ENCODE measurements around the gene COL15A1.
"Not testable (repeated sequence)": the region's sequence is repeated elsewhere in the genome, so short reads cannot be mapped to it uniquely, and the experiment has no call there.

Gene COL15A1

GRCh38 chr9:99092643-99093491 is 149.2 kb downstream of the COL15A1 start:
- DNase-seq = no peak

- no peak for DNase-seq
These were observed 149.7 kb downstream of the COL15A1 start for GRCh38 chr9:99093492-99093791.

GRCh38 chr9:99095565-99095964 is 151.9 kb downstream of the COL15A1 start:
- no peak for DNase-seq

- DNase-seq = no peak
These were observed 152.7 kb downstream of the COL15A1 start for GRCh38 chr9:99096409-99096808.

- DNase-seq = not testable (repeated sequence)
These were observed 156.3 kb downstream of the COL15A1 start for GRCh38 chr9:99099806-99100585.

- no peak for DNase-seq
These were observed 157.6 kb downstream of the COL15A1 start for GRCh38 chr9:99101271-99101670.

GRCh38 chr9:99101812-99102211 is 158.1 kb downstream of the COL15A1 start:
- no peak for DNase-seq

GRCh38 chr9:99103054-99103895 is 159.6 kb downstream of the COL15A1 start:
- no peak for DNase-seq

GRCh38 chr9:99103901-99104458 is 160.3 kb downstream of the COL15A1 start:
- DNase-seq = no peak

GRCh38 chr9:99104459-99105151 is 160.9 kb downstream of the COL15A1 start, which contains the start of gene TGFBR1:
TGFBR1 (plus strand) TSS chr9:99105113; CDS start chr9:99105206, 93 bp downstream.
- peak; percentile 79 to 91 for DNase-seq

- DNase-seq = peak; percentile 22 to 37
These were observed 161.7 kb downstream of the COL15A1 start for GRCh38 chr9:99105152-99106043.

- DNase-seq = no peak
These were observed 162.3 kb downstream of the COL15A1 start for GRCh38 chr9:99106044-99106375.

- no peak for DNase-seq
These were observed 163.7 kb downstream of the COL15A1 start for GRCh38 chr9:99107421-99107820.

GRCh38 chr9:99108131-99108530 is 164.4 kb downstream of the COL15A1 start:
- DNase-seq = peak; percentile 32 to 36

GRCh38 chr9:99109522-99109921 is 165.8 kb downstream of the COL15A1 start:
- DNase-seq = peak; percentile 95 to 97

- DNase-seq = no peak
These were observed 169.2 kb downstream of the COL15A1 start for GRCh38 chr9:99112750-99113413.

- DNase-seq = no peak
These were observed 169.8 kb downstream of the COL15A1 start for GRCh38 chr9:99113414-99114048.

- DNase-seq = no peak
These were observed 170.3 kb downstream of the COL15A1 start for GRCh38 chr9:99114049-99114440.

GRCh38 chr9:99114846-99115500 is 171.3 kb downstream of the COL15A1 start:
- no peak for DNase-seq

- DNase-seq = no peak
These were observed 172.3 kb downstream of the COL15A1 start for GRCh38 chr9:99116003-99116411.
